SK-N-SH (cell line): ENCODE data around the gene TULP4. TPM values are rescaled to one million over a fixed set of nuclear protein-coding genes. Genes with fewer than 3 reads are reported as not detected.

Source experiments
- CTCF ChIA-PET: fragments of 300-600, 350-600 bp; formaldehyde crosslinking; extraction: SDS; loops from one replicate; lab custom pipeline; 2021; lab: Yijun Ruan, JAX
- POLR2A ChIA-PET: fragments of 350-600 bp; sonication (Branson Sonifier 250); formaldehyde crosslinking; extraction: SDS; loops from one replicate; lab custom pipeline; 2020; ENCODE audit warnings: antibody characterized with exemption, inconsistent platforms; lab: Yijun Ruan, JAX
- DNase-seq: peaks from one replicate; pipeline ENCODE4 v3.0.0; 2012
- H2AFZ ChIP-seq: fragments of 200-600 bp; sonication (generic); 2 replicates; pipeline ENCODE4 v1.8.1; 2016; ENCODE audit warnings: antibody characterized with exemption, mild to moderate bottlenecking, low read depth
- H3F3A ChIP-seq: fragments of 200-600 bp; sonication (generic); replicated peaks from 2 replicates; pipeline ENCODE3; 2016; ENCODE audit warnings: antibody characterized with exemption, mild to moderate bottlenecking; ENCODE audit not compliant: insufficient read depth
- H3K27ac ChIP-seq, 2 experiments: fragments of 200-500 bp in 1 of 2; fragments of 200-600 bp in 1 of 2; sonication (Bioruptor generic) in 1 of 2; sonication (generic), shearing (Covaris generic) in 1 of 2; 2 replicates each; pipeline versions ENCODE4 v1.5.1 to v1.6.1; 2014 to 2016; ENCODE audit warnings: low read depth in 2 of 2, inconsistent platforms in 1 of 2, low read length in 1 of 2, mild to moderate bottlenecking in 1 of 2, mixed read lengths in 1 of 2
- H3K27me3 ChIP-seq: fragments of 200-600 bp; sonication (generic), shearing (Covaris generic); 2 replicates; pipeline ENCODE4 v1.6.1; 2016; ENCODE audit warnings: mixed run types; ENCODE audit not compliant: insufficient read depth
- H3K36me3 ChIP-seq, 2 experiments: fragments of 200-500 bp in 1 of 2; fragments of 200-600 bp in 1 of 2; sonication (Bioruptor generic) in 1 of 2; sonication (generic) in 1 of 2; replicated peaks in 1 of 2; 2 replicates each; pipeline versions ENCODE3 to v1.5.1; 2014 to 2016; ENCODE audit warnings: low read length in 1 of 2, mild to moderate bottlenecking in 1 of 2; ENCODE audit not compliant: insufficient read depth in 2 of 2, control insufficient read depth in 1 of 2
- H3K4me1 ChIP-seq, 2 experiments: fragments of 200-500 bp in 1 of 2; fragments of 200-600 bp in 1 of 2; sonication (Bioruptor generic) in 1 of 2; sonication (generic), shearing (Covaris generic) in 1 of 2; 2 replicates each; pipeline versions ENCODE4 v1.5.1 to v1.6.1; 2014 to 2016; ENCODE audit warnings: low read depth in 1 of 2, low read length in 1 of 2, mixed run types in 1 of 2; ENCODE audit not compliant: insufficient read depth in 2 of 2, control insufficient read depth in 1 of 2
- H3K4me2 ChIP-seq: fragments of 200-600 bp; sonication (generic), shearing (Covaris generic); 2 replicates; pipeline ENCODE4 v1.6.1; 2017; ENCODE audit warnings: mixed run types
- H3K4me3 ChIP-seq, 2 experiments: fragments of 200-500 bp in 1 of 2; fragments of 200-600 bp in 1 of 2; sonication (Bioruptor generic) in 1 of 2; sonication (generic), shearing (Covaris generic) in 1 of 2; 2 replicates each; pipeline versions ENCODE4 v1.5.1 to v1.8.1; 2014 to 2016; ENCODE audit warnings: low read depth in 2 of 2, inconsistent platforms in 1 of 2, low read length in 1 of 2, mild to moderate bottlenecking in 1 of 2, mixed read lengths in 1 of 2, moderate library complexity in 1 of 2
- H3K79me2 ChIP-seq: fragments of 200-600 bp; sonication (generic); 2 replicates; pipeline ENCODE4 v1.8.1; 2017; ENCODE audit warnings: mild to moderate bottlenecking; ENCODE audit not compliant: insufficient read depth
- H3K9ac ChIP-seq: fragments of 200-600 bp; sonication (generic); 2 replicates; pipeline ENCODE4 v1.6.1; 2017; ENCODE audit warnings: mixed run types
- H3K9me2 ChIP-seq: fragments of 200-600 bp; sonication (generic); 2 replicates; pipeline ENCODE4 v1.6.1; 2017; ENCODE audit warnings: mixed run types
- H3K9me3 ChIP-seq: fragments of 200-600 bp; sonication (generic); 2 replicates; pipeline ENCODE4 v1.6.1; 2017; ENCODE audit warnings: mixed run types, mild to moderate bottlenecking, moderate library complexity
- H4K20me1 ChIP-seq: fragments of 200-600 bp; sonication (generic); 2 replicates; pipeline ENCODE4 v1.6.1; 2017; ENCODE audit warnings: mild to moderate bottlenecking, mixed run types; ENCODE audit not compliant: insufficient read depth
- ELF1 ChIP-seq: IDR thresholded peaks from 2 replicates; pipeline ENCODE4 v1.4.0; 2012
- EP300 ChIP-seq, 2 experiments: IDR thresholded peaks; 2 replicates each; pipeline versions ENCODE4 v1.4.0 to v1.6.1; 2012; ENCODE audit warnings: borderline replicate concordance in 1 of 2, low read depth in 1 of 2, low read length in 1 of 2
- EZH2phosphoT487 ChIP-seq: fragments of 200-600 bp; sonication (generic); IDR thresholded peaks from 2 replicates; pipeline ENCODE4 v1.6.1; 2017; ENCODE audit warnings: low read depth, mixed run types, mild to moderate bottlenecking, antibody characterized with exemption, moderate library complexity, borderline replicate concordance
- FOXJ3 ChIP-seq: sonication (generic); formaldehyde crosslinking; IDR thresholded peaks from 2 replicates; pipeline ENCODE4 v1.5.1; 2020; ENCODE audit warnings: mild to moderate bottlenecking, missing genetic modification reagents
- FOXM1 ChIP-seq: IDR thresholded peaks from 2 replicates; pipeline ENCODE4 v1.4.0; 2012; ENCODE audit warnings: low read depth, mild to moderate bottlenecking
- GABPA ChIP-seq: IDR thresholded peaks from 2 replicates; pipeline ENCODE4 v1.4.0; 2012; ENCODE audit warnings: low read depth, mild to moderate bottlenecking
- GATA2 ChIP-seq: sonication (generic); formaldehyde crosslinking; IDR thresholded peaks from 2 replicates; pipeline ENCODE4 v1.5.0; 2020; ENCODE audit warnings: mild to moderate bottlenecking, missing genetic modification reagents
- MEF2A ChIP-seq: IDR thresholded peaks from 2 replicates; pipeline ENCODE4 v1.4.0; 2012; ENCODE audit warnings: low read depth, borderline replicate concordance
- MXI1 ChIP-seq: IDR thresholded peaks from 2 replicates; pipeline ENCODE4 v1.6.1; 2012; ENCODE audit warnings: mild to moderate bottlenecking, low read depth, low read length, improper control_type of control experiment
- NFIC ChIP-seq: IDR thresholded peaks from 2 replicates; pipeline ENCODE4 v1.4.0; 2012; ENCODE audit warnings: borderline replicate concordance
- RAD21 ChIP-seq: IDR thresholded peaks from 2 replicates; pipeline ENCODE4 v1.6.1; 2012; ENCODE audit warnings: mild to moderate bottlenecking, low read length
- RCOR1 ChIP-seq: fragments of 150-350 bp; IDR thresholded peaks from 2 replicates; pipeline ENCODE4 v1.6.1; 2017; ENCODE audit warnings: antibody characterized with exemption, low read length
- SMC3 ChIP-seq: IDR thresholded peaks from 2 replicates; pipeline ENCODE4 v1.6.1; 2012; ENCODE audit warnings: low read depth, low read length, improper control_type of control experiment
- TAF1 ChIP-seq: IDR thresholded peaks from 2 replicates; pipeline ENCODE4 v1.6.1; 2012; ENCODE audit warnings: low read depth, mild to moderate bottlenecking, low read length, moderate library complexity, borderline replicate concordance
- TCF12 ChIP-seq: IDR thresholded peaks from 2 replicates; pipeline ENCODE4 v1.4.0; 2012
- WGBS: methylation state at CpG from one replicate; pipeline ENCODE4 v1.1.6; 2017; ENCODE audit warnings: low lambda C conversion rate; 5-methylcytosine and 5-hydroxymethylcytosine counted together
- polyA plus RNA-seq, 3 experiments: library from polyadenylated mRNA; depleted of rRNA; stranded (reverse); fragments of >200 nt; gene quantifications; 2 replicates each; pipeline ENCODE4 v1.2.3, GENCODE V29; 2012
- TF ChIP-seq, protein P1 (sequence below): IDR thresholded peaks from 2 replicates; pipeline ENCODE4 v1.4.0; 2012; ENCODE audit warnings: low read depth, borderline replicate concordance
- TF ChIP-seq, protein P2 (sequence below): fragments of 200-600 bp; sonication (generic); IDR thresholded peaks from 2 replicates; pipeline ENCODE4 v1.6.1; 2017; ENCODE audit warnings: antibody characterized with exemption, mild to moderate bottlenecking, moderate library complexity
- TF ChIP-seq, protein P3 (sequence below): IDR thresholded peaks from 2 replicates; pipeline ENCODE4 v1.4.0; 2012; ENCODE audit warnings: low read depth
- TF ChIP-seq, protein P4 (sequence below): IDR thresholded peaks from 2 replicates; pipeline ENCODE4 v1.6.1; 2012; ENCODE audit warnings: mild to moderate bottlenecking, low read depth, low read length, moderate library complexity

The TULP4 gene
- polyA plus RNA-seq, 1 of the 3 experiments (the other 2 are of a cell fraction), result 5.9 TPM

DNA sequence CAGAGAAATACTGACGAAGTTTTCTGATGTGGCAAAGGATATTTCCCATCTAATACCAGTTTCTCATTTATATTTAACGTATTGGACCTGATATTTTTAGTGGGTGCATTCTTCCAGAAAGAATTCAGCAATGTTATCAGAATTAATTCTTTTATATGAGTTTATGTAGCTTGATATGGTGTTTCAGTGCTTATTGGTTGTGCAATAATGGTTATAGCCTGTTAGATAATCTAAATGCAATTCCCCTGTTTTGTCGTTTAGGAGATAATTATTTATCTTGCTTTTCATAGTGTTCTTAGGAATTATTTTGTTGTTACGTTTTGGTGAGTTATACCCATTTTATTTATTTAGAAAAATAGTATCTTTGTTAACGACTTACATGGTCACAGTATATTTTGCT, 196.2 kb downstream of the TULP4 start:
- ChIA-PET POLR2A (no interaction called here), CTCF (interaction anchor here (0.7 kb wide), 1 partner anchor 170 kb away, joined by 3 read pairs; no protein-coding TSS in a partner anchor)
- H3K27ac ChIP-seq, result no peak overlapping the region
- H3K4me2 ChIP-seq, result no peak overlapping the region
- H3K4me3 ChIP-seq, result no peak overlapping the region
- H3K9ac ChIP-seq, result no peak overlapping the region
- no peaks in the 10 kb centered on the region for H3K9me2 ChIP-seq
- no peaks in the 10 kb centered on the region for H3K4me1 ChIP-seq
- no peak for TF ChIP-seq SMC3
- TF ChIP-seq EZH2phosphoT487, result no peak
- TF ChIP-seq, protein P1, sequence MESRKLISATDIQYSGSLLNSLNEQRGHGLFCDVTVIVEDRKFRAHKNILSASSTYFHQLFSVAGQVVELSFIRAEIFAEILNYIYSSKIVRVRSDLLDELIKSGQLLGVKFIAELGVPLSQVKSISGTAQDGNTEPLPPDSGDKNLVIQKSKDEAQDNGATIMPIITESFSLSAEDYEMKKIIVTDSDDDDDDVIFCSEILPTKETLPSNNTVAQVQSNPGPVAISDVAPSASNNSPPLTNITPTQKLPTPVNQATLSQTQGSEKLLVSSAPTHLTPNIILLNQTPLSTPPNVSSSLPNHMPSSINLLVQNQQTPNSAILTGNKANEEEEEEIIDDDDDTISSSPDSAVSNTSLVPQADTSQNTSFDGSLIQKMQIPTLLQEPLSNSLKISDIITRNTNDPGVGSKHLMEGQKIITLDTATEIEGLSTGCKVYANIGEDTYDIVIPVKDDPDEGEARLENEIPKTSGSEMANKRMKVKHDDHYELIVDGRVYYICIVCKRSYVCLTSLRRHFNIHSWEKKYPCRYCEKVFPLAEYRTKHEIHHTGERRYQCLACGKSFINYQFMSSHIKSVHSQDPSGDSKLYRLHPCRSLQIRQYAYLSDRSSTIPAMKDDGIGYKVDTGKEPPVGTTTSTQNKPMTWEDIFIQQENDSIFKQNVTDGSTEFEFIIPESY, result no peak
- TF ChIP-seq MXI1, result no peak
- no peak for TF ChIP-seq FOXJ3 (CRISPR knock-in tag)
- no peak for TF ChIP-seq TAF1
- TF ChIP-seq ELF1, result no peak
- no peak for TF ChIP-seq GATA2 (CRISPR knock-in tag)
- TF ChIP-seq GABPA, result no peak
- TF ChIP-seq, protein P2, sequence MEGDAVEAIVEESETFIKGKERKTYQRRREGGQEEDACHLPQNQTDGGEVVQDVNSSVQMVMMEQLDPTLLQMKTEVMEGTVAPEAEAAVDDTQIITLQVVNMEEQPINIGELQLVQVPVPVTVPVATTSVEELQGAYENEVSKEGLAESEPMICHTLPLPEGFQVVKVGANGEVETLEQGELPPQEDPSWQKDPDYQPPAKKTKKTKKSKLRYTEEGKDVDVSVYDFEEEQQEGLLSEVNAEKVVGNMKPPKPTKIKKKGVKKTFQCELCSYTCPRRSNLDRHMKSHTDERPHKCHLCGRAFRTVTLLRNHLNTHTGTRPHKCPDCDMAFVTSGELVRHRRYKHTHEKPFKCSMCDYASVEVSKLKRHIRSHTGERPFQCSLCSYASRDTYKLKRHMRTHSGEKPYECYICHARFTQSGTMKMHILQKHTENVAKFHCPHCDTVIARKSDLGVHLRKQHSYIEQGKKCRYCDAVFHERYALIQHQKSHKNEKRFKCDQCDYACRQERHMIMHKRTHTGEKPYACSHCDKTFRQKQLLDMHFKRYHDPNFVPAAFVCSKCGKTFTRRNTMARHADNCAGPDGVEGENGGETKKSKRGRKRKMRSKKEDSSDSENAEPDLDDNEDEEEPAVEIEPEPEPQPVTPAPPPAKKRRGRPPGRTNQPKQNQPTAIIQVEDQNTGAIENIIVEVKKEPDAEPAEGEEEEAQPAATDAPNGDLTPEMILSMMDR, result no peak
- TF ChIP-seq NFIC, result no peak
- TF ChIP-seq RAD21, result no peak
- no peak for TF ChIP-seq FOXM1
- TF ChIP-seq, protein P3, sequence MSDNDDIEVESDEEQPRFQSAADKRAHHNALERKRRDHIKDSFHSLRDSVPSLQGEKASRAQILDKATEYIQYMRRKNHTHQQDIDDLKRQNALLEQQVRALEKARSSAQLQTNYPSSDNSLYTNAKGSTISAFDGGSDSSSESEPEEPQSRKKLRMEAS, result no peak
- no peaks in the 10 kb centered on the region for H4K20me1 ChIP-seq
- H3K79me2 ChIP-seq, result no peaks in the 10 kb centered on the region
- H3K27me3 ChIP-seq, result no peaks in the 10 kb centered on the region
- H3F3A ChIP-seq, result no peaks in the 10 kb centered on the region
- WGBS, result 91% methylated on average over 5 of the region's 5 CpGs
- DNase-seq, result no peak
- H3K9me3 ChIP-seq, result no peaks in the 10 kb centered on the region
- H2AFZ ChIP-seq, result no peak overlapping the region
- peaks cover 9 to 33% of the 10 kb centered on the region in 2 experiments for H3K36me3 ChIP-seq

DNA sequence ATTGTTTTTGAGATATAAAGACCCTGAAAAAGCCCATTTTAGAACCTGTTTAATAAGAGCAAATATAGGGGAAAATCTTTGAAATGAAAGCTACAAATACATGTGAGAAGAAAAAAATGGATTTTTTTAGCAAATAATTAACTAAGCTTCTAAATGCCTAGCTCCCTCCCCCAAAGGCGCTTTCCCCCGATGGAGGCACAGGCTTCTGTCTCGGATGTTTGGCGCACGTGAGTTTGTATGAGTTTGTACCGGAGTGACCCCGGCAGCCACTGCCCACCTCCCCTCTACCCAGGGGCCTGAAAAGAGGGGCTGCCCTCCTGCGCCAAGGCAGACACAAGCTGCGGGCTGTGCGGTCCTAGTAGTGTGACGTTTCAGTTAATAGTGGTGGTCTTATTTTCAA, 197.2 kb downstream of the TULP4 start:
- no peaks in the 10 kb centered on the region for H3F3A ChIP-seq
- H3K4me3 ChIP-seq, result no peak overlapping the region
- 91% methylated on average over 10 of the region's 11 CpGs for WGBS
- H3K9ac ChIP-seq, result no peak overlapping the region
- H3K79me2 ChIP-seq, result no peaks in the 10 kb centered on the region
- H3K27ac ChIP-seq, result no peak overlapping the region
- H3K4me2 ChIP-seq, result no peak overlapping the region
- no peaks in the 10 kb centered on the region for H3K27me3 ChIP-seq
- ChIA-PET CTCF (interaction anchor here (0.6 to 2.0 kb wide), 3 partner anchors 9 to 289 kb away, joined by 3 to 8 read pairs (median 6); no protein-coding TSS in a partner anchor), POLR2A (no interaction called here)
- H3K9me2 ChIP-seq, result no peaks in the 10 kb centered on the region
- no peak overlapping the region for H2AFZ ChIP-seq
- H3K36me3 ChIP-seq, result peaks cover 9 to 31% of the 10 kb centered on the region in 2 experiments
- H3K4me1 ChIP-seq, result no peaks in the 10 kb centered on the region
- H3K9me3 ChIP-seq, result no peaks in the 10 kb centered on the region
- H4K20me1 ChIP-seq, result no peaks in the 10 kb centered on the region
- no peak for DNase-seq
- TF ChIP-seq, protein P3, result no peak
- TF ChIP-seq EZH2phosphoT487 (no peak), TCF12 (no peak), MEF2A (no peak), RCOR1 (no peak), GATA2 (CRISPR knock-in tag) (no peak), EP300 (IDR thresholded peaks at IDR 0.05; ENCODE audit: borderline replicate concordance in 1 of 2, low read depth in 1 of 2, low read length in 1 of 2) (no peak)
- TF ChIP-seq, protein P4, sequence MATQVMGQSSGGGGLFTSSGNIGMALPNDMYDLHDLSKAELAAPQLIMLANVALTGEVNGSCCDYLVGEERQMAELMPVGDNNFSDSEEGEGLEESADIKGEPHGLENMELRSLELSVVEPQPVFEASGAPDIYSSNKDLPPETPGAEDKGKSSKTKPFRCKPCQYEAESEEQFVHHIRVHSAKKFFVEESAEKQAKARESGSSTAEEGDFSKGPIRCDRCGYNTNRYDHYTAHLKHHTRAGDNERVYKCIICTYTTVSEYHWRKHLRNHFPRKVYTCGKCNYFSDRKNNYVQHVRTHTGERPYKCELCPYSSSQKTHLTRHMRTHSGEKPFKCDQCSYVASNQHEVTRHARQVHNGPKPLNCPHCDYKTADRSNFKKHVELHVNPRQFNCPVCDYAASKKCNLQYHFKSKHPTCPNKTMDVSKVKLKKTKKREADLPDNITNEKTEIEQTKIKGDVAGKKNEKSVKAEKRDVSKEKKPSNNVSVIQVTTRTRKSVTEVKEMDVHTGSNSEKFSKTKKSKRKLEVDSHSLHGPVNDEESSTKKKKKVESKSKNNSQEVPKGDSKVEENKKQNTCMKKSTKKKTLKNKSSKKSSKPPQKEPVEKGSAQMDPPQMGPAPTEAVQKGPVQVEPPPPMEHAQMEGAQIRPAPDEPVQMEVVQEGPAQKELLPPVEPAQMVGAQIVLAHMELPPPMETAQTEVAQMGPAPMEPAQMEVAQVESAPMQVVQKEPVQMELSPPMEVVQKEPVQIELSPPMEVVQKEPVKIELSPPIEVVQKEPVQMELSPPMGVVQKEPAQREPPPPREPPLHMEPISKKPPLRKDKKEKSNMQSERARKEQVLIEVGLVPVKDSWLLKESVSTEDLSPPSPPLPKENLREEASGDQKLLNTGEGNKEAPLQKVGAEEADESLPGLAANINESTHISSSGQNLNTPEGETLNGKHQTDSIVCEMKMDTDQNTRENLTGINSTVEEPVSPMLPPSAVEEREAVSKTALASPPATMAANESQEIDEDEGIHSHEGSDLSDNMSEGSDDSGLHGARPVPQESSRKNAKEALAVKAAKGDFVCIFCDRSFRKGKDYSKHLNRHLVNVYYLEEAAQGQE, result no peak
- TF ChIP-seq, protein P2, result no peak
